ENCODE measurements around the gene MUC21.

MUC21 gene

DNA sequence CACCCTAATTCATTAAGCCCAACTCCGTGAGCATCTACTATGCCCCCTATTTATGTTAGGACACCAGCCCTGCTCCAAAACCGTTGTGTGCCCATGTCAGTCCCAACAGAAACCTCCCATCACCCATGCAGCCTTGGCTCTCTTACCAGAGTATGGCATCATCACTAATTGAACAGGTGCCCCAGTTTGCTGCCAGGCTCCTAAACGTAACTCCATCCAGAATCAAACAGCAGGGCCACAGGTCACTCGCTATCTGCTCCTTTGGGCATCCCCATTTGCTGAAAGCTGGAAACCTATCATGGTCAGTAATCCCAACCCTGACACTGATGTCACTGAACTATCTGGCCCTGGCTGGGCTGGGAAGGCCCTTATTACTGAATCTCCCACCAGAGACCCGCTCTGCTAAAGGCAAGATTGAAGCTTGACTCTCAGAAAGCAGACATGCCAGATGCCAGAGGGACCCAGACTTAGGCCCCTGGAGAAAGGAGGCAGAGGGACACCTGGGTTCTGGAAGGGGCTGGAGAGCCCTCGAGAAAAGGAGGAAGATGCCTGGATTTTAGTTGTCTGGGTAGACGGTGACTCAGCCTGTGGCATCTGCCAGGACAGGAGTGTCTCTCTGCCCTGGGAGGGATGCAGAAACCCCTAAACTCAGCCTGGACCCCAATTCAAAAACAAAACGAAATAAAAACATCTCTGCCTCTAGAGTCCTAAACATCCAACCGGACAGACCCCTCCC lies 28.7 kb upstream of the MUC21 start:
- TF ChIP-seq CTCF (IDR thresholded peaks at IDR 0.05) = no peak
- Histone ChIP-seq H3K27ac (no peak overlapping the region), H3K4me3 (peak overlapping the region; percentile 63)
- no peak for DNase-seq (ENCODE audit: low spot score)

- no peak overlapping the region for H3K27ac ChIP-seq
- no peak for TF ChIP-seq CTCF (IDR thresholded peaks at IDR 0.05)
These were observed 28.0 kb upstream of the MUC21 start for GRCh38 chr6:30955367-30956042.

GRCh38 chr6:30957716-30958115 lies 25.8 kb upstream of the MUC21 start:
- H3K27ac ChIP-seq = no peak overlapping the region
- no peak for TF ChIP-seq CTCF (IDR thresholded peaks at IDR 0.05)
- no peak overlapping the region for H3K4me3 ChIP-seq
- DNase-seq (ENCODE audit: low spot score) = no peak

More at GRCh38 chr6:30955367-30956042, 28.0 kb upstream of the MUC21 start:
- DNase-seq (ENCODE audit: low spot score) = no peak
- peak overlapping the region; percentile 63 for H3K4me3 ChIP-seq

DNA sequence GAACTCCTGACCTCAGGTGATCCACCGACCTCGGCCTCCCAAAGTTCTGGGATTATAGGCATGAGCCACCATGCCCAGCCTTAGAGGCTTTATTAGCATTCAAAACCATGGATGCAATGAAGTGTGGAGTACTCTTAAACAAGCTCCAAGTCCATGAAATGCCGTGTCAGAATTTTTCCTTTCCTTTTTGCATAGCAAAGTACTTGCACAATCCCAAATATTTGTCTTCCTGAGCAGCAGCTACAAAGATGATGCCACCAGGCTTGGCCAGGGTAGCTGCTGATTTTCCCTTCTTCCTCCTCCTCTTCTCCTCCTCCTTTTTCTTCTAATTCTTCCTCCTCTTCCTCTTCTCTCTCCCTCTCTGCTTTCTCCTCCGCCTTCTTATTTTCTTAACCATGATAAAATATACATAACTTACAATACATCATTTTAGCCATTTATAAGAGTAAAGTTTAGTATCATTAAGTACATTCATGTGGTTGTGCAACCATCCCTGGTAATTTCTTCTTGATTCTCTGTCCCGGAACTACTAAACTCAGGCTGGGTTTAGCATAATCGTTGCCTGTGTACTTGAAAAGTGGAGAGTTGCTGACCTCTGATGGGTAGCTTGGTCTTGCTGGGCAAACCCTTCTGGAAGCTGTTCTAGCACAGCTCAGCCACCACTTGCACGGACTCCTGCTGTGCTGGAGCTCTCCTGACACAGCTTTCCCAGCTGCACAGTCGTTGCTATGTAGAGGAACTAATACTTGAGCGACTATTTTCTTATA lies 22.4 kb upstream of the MUC21 start:
- DNase-seq (ENCODE audit: low spot score) = no peak
- H3K4me3 ChIP-seq = no peak overlapping the region
- H3K27ac ChIP-seq = no peak overlapping the region
- TF ChIP-seq CTCF (IDR thresholded peaks at IDR 0.05) = no peak

DNA sequence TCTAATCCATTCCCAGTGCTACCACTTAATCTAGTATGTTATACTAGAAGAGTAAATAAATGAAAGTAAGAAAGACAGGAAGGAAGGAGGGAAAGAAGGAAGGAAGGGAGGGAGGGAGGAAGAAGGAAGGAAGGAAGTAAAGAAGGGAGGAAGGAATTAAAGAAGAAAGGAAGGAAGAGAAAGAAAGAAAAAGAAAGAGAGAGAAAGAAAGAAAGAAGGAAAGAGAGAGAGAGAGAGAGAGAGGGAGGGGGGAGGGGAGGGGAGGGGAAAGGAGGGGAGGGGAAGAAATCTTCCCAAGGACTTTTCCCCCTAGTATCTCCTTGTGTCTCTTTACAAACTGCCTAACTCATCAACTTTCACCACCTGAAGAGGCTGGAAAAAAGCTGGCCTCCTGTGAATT lies 20.8 kb upstream of the MUC21 start:
- Histone ChIP-seq H3K4me3 (no peak overlapping the region), H3K27ac (no peak overlapping the region)
- no peak for TF ChIP-seq CTCF (IDR thresholded peaks at IDR 0.05)
- DNase-seq (ENCODE audit: low spot score) = no peak

DNA sequence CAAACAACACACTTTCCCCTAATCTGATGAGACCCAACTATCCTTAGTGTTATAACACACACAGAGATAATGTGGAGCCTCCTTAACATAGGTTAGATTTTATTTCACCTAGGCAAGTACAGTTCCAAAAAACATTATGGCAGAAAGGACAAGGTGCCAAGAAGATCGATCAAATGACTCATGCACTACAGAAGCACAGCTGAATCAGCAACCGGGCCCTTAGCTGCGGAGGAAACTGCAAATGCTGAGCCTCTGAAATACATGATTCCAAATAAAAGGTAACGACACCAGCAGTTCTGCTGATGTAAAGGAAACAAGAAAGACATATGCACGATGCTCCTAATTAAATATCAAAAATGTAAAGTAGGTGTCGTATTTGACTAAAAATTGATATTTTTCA lies 19.9 kb upstream of the MUC21 start:
- TF ChIP-seq CTCF (IDR thresholded peaks at IDR 0.05) = no peak
- H3K27ac ChIP-seq = no peak overlapping the region
- DNase-seq (ENCODE audit: low spot score) = no peak

More for the DNA sequence above, 19.9 kb upstream of the MUC21 start:
- H3K4me3 ChIP-seq = no peak overlapping the region

Data from coronary artery (tissue), 2 donors.